Measurements from ENCODE around the gene NCOA1.
"Not testable (repeated sequence)": the region's sequence is repeated elsewhere in the genome, so short reads cannot be mapped to it uniquely, and the experiment has no call there.

NCOA1 gene

GRCh38 chr2:24785671-24786321 lies 294.7 kb downstream of the NCOA1 start:
- TF ChIP-seq GATA1 (IDR thresholded peaks at IDR 0.05; ENCODE audit: low read depth, low read length) = no peak
- no peak for TF ChIP-seq POLR2A (IDR thresholded peaks at IDR 0.05; ENCODE audit: low read length)
- no peak for DNase-seq

- TF ChIP-seq GATA1 (IDR thresholded peaks at IDR 0.05; ENCODE audit: low read depth, low read length) = no peak
- TF ChIP-seq POLR2A (IDR thresholded peaks at IDR 0.05; ENCODE audit: low read length) = no peak
Observed at GRCh38 chr2:24787532-24787931, 296.5 kb downstream of the NCOA1 start.

GRCh38 chr2:24788816-24789215 lies 297.8 kb downstream of the NCOA1 start:
- TF ChIP-seq GATA1 (IDR thresholded peaks at IDR 0.05; ENCODE audit: low read depth, low read length) (no peak), POLR2A (IDR thresholded peaks at IDR 0.05; ENCODE audit: low read length) (no peak)
- no peak for DNase-seq

More at GRCh38 chr2:24787532-24787931, 296.5 kb downstream of the NCOA1 start:
- no peak for DNase-seq

- no peak for DNase-seq
- TF ChIP-seq POLR2A (IDR thresholded peaks at IDR 0.05; ENCODE audit: low read length) = no peak
- TF ChIP-seq GATA1 (IDR thresholded peaks at IDR 0.05; ENCODE audit: low read depth, low read length) = no peak
Observed at GRCh38 chr2:24791452-24791851, 300.4 kb downstream of the NCOA1 start.

GRCh38 chr2:24792542-24792873 lies 301.5 kb downstream of the NCOA1 start:
- DNase-seq = no peak
- TF ChIP-seq POLR2A (IDR thresholded peaks at IDR 0.05; ENCODE audit: low read length) (no peak), GATA1 (IDR thresholded peaks at IDR 0.05; ENCODE audit: low read depth, low read length) (no peak)

- peak; percentile 99 for DNase-seq
- TF ChIP-seq POLR2A (IDR thresholded peaks at IDR 0.05; ENCODE audit: low read length) (peak; percentile 81), GATA1 (IDR thresholded peaks at IDR 0.05; ENCODE audit: low read depth, low read length) (no peak)
Observed at GRCh38 chr2:24792874-24793760, 302.1 kb downstream of the NCOA1 start, which contains the start of the genes CENPO and PTRHD1. Gene CENPO (plus strand): TSS chr2:24793425. CDS start chr2:24793920, 495 bp downstream. Gene PTRHD1 (minus strand): TSS chr2:24793391. CDS start chr2:24793377, 14 bp downstream.

GRCh38 chr2:24793761-24794435 lies 302.8 kb downstream of the NCOA1 start:
- peak; percentile 64 to 72 for DNase-seq
- TF ChIP-seq GATA1 (IDR thresholded peaks at IDR 0.05; ENCODE audit: low read depth, low read length) = no peak
- no peak for TF ChIP-seq POLR2A (IDR thresholded peaks at IDR 0.05; ENCODE audit: low read length)

- TF ChIP-seq GATA1 (IDR thresholded peaks at IDR 0.05; ENCODE audit: low read depth, low read length) (no peak), POLR2A (IDR thresholded peaks at IDR 0.05; ENCODE audit: low read length) (no peak)
- DNase-seq = peak in 1 of 2 experiments; percentile 50
Observed at GRCh38 chr2:24797644-24798043, 306.6 kb downstream of the NCOA1 start.

GRCh38 chr2:24800487-24800886 lies 309.4 kb downstream of the NCOA1 start:
- DNase-seq = not testable (repeated sequence)

- not testable (repeated sequence) for DNase-seq
Observed at GRCh38 chr2:24805811-24806660, 315.0 kb downstream of the NCOA1 start.

- TF ChIP-seq POLR2A (IDR thresholded peaks at IDR 0.05; ENCODE audit: low read length) = no peak
- DNase-seq = no peak
Observed at GRCh38 chr2:24806661-24807036, 315.6 kb downstream of the NCOA1 start.

GRCh38 chr2:24809316-24810007 lies 318.4 kb downstream of the NCOA1 start:
- TF ChIP-seq GATA1 (IDR thresholded peaks at IDR 0.05; ENCODE audit: low read depth, low read length) (no peak), POLR2A (IDR thresholded peaks at IDR 0.05; ENCODE audit: low read length) (no peak)
- no peak for DNase-seq

- DNase-seq = no peak
- TF ChIP-seq POLR2A (IDR thresholded peaks at IDR 0.05; ENCODE audit: low read length) (no peak), GATA1 (IDR thresholded peaks at IDR 0.05; ENCODE audit: low read depth, low read length) (no peak)
Observed at GRCh38 chr2:24813691-24814137, 322.7 kb downstream of the NCOA1 start.
